IMR-90 (cell line): Measurements from ENCODE around the gene KRTAP3-1. TPM values are rescaled to one million over a fixed set of nuclear protein-coding genes. Genes with fewer than 3 reads are reported as not detected.

ENCODE experiments used
- ATAC-seq: fragments of 200-7000 bp; cut with Tn5 transposase; 2 replicates; pipeline ENCODE4 v1.9.1; 2020; ENCODE audit warnings: low read depth, mild to moderate bottlenecking, moderate library complexity
- BruUV-seq: library from RNA; stranded (reverse); fragments of 400-500 nt; replicated peaks from 2 replicates; lab custom pipeline; 2021; lab: Mats Ljungman, UMichigan
- CTCF ChIA-PET: fragments of 300-600 bp; formaldehyde crosslinking; extraction: SDS; loops from one replicate; lab custom pipeline; 2021; ENCODE audit warnings: antibody characterized with exemption; lab: Yijun Ruan, JAX
- POLR2A ChIA-PET: fragments of 300-600 bp; sonication (Branson Sonifier 250); formaldehyde crosslinking; loops from one replicate; lab custom pipeline; 2022; ENCODE audit warnings: antibody characterized with exemption; ENCODE audit not compliant: unreplicated experiment; lab: Charles Lee
- DNase-seq: peaks from one replicate; pipeline ENCODE4 v3.0.0; 2013
- H2AFZ ChIP-seq: replicated peaks from 2 replicates; pipeline ENCODE3; 2013; ENCODE audit warnings: low read length, mild to moderate bottlenecking; ENCODE audit not compliant: poor library complexity
- H2AK5ac ChIP-seq: 2 replicates; pipeline ENCODE4 v1.6.1; 2013; ENCODE audit warnings: low read depth, low read length, inconsistent platforms
- H2AK9ac ChIP-seq: replicated peaks from 2 replicates; pipeline ENCODE3; 2013; ENCODE audit warnings: mild to moderate bottlenecking, low read depth, low read length, moderate library complexity; ENCODE audit not compliant: poor library complexity
- H2BK120ac ChIP-seq: 2 replicates; pipeline ENCODE4 v1.6.1; 2013; ENCODE audit warnings: low read depth, low read length, inconsistent platforms
- H2BK15ac ChIP-seq: 3 replicates; pipeline ENCODE4 v1.6.1; 2013; ENCODE audit warnings: low read depth, low read length, inconsistent platforms
- H2BK20ac ChIP-seq: 2 replicates; pipeline ENCODE4 v1.6.1; 2013; ENCODE audit warnings: low read depth, mild to moderate bottlenecking, inconsistent platforms, low read length, moderate library complexity
- H2BK5ac ChIP-seq: 2 replicates; pipeline ENCODE4 v1.6.1; 2013; ENCODE audit warnings: mild to moderate bottlenecking, low read depth, low read length, inconsistent platforms; ENCODE audit not compliant: poor library complexity, severe bottlenecking
- H3K14ac ChIP-seq: replicated peaks from 2 replicates; pipeline ENCODE4 v1.6.1; 2013; ENCODE audit warnings: low read depth, low read length, inconsistent platforms
- H3K18ac ChIP-seq: 2 replicates; pipeline ENCODE4 v1.6.1; 2013; ENCODE audit warnings: low read depth, low read length, control low read depth
- H3K23ac ChIP-seq: 2 replicates; pipeline ENCODE4 v1.6.1; 2013; ENCODE audit warnings: low read depth, low read length, inconsistent platforms
- H3K27ac ChIP-seq: 2 replicates; pipeline ENCODE4 v1.5.1; 2013; ENCODE audit warnings: mild to moderate bottlenecking, control low read depth, low read length; ENCODE audit not compliant: insufficient read depth
- H3K27me3 ChIP-seq: 2 replicates; pipeline ENCODE4 v1.6.1; 2013; ENCODE audit warnings: low read length; ENCODE audit not compliant: control insufficient read depth, insufficient read depth
- H3K36me3 ChIP-seq: 2 replicates; pipeline ENCODE4 v1.6.1; 2013; ENCODE audit warnings: low read length, mixed read lengths; ENCODE audit not compliant: control insufficient read depth, insufficient read depth
- H3K4ac ChIP-seq: 2 replicates; pipeline ENCODE4 v1.6.1; 2013; ENCODE audit warnings: low read depth, low read length, inconsistent platforms
- H3K4me1 ChIP-seq: 2 replicates; pipeline ENCODE4 v1.6.1; 2013; ENCODE audit warnings: low read length, mixed read lengths; ENCODE audit not compliant: control insufficient read depth, insufficient read depth
- H3K4me2 ChIP-seq: 2 replicates; pipeline ENCODE4 v1.6.1; 2013; ENCODE audit warnings: low read depth, mild to moderate bottlenecking, control low read depth, low read length, moderate library complexity
- H3K4me3 ChIP-seq: 2 replicates; pipeline ENCODE4 v1.5.1; 2013; ENCODE audit warnings: low read depth, mild to moderate bottlenecking, control low read depth, low read length, moderate library complexity; ENCODE audit not compliant: insufficient read depth
- H3K56ac ChIP-seq: 2 replicates; pipeline ENCODE4 v1.6.1; 2013; ENCODE audit warnings: low read length, inconsistent platforms; ENCODE audit not compliant: insufficient read depth; ENCODE audit errors: extremely low read depth
- H3K79me1 ChIP-seq, 2 experiments: 2 replicates each; pipeline ENCODE4 v1.6.1; 2013; ENCODE audit warnings: low read length in 2 of 2, inconsistent platforms in 1 of 2, low read depth in 1 of 2
- H3K9ac ChIP-seq: 2 replicates; pipeline ENCODE4 v1.6.1; 2013; ENCODE audit warnings: low read depth, low read length, control low read depth
- H3K9me1 ChIP-seq: 2 replicates; pipeline ENCODE4 v1.6.1; 2013; ENCODE audit warnings: low read length, inconsistent platforms; ENCODE audit not compliant: insufficient read depth
- H3K9me3 ChIP-seq: 2 replicates; pipeline ENCODE4 v1.6.1; 2013; ENCODE audit warnings: low read length; ENCODE audit not compliant: control insufficient read depth, insufficient read depth
- H4K20me1 ChIP-seq: 2 replicates; pipeline ENCODE4 v1.6.1; 2013; ENCODE audit warnings: low read length, inconsistent platforms; ENCODE audit not compliant: insufficient read depth
- H4K5ac ChIP-seq: 2 replicates; pipeline ENCODE4 v1.6.1; 2013; ENCODE audit warnings: mild to moderate bottlenecking, low read depth, low read length, control low read depth
- H4K8ac ChIP-seq, 2 experiments: 2 replicates each; pipeline ENCODE4 v1.6.1; 2013; ENCODE audit warnings: low read depth in 2 of 2, low read length in 2 of 2, control low read depth in 1 of 2, inconsistent platforms in 1 of 2
- H4K91ac ChIP-seq: 2 replicates; pipeline ENCODE4 v1.6.1; 2013; ENCODE audit warnings: low read depth, low read length, inconsistent platforms; ENCODE audit not compliant: insufficient read depth
- BHLHE40 ChIP-seq: fragments of 150-350 bp; IDR thresholded peaks from 2 replicates; pipeline ENCODE4 v1.6.1; 2016; ENCODE audit warnings: mild to moderate bottlenecking, low read depth, low read length
- CEBPB ChIP-seq: IDR thresholded peaks from 2 replicates; pipeline ENCODE4 v1.6.1; 2012; ENCODE audit warnings: low read depth, low read length, improper control_type of control experiment
- CHD1 ChIP-seq: IDR thresholded peaks from 2 replicates; pipeline ENCODE4 v1.6.1; 2012; ENCODE audit warnings: low read depth, low read length, improper control_type of control experiment
- CTCF ChIP-seq: conservative IDR thresholded peaks from 2 replicates; pipeline ENCODE4 v1.5.1; 2012; ENCODE audit warnings: mild to moderate bottlenecking, low read depth, low read length, improper control_type of control experiment
- ELK1 ChIP-seq: fragments of 150-350 bp; IDR thresholded peaks from 2 replicates; pipeline ENCODE4 v1.6.1; 2016; ENCODE audit warnings: low read depth, mild to moderate bottlenecking, low read length, moderate library complexity, borderline replicate concordance
- FOS ChIP-seq: fragments of 150-350 bp; IDR thresholded peaks from 2 replicates; pipeline ENCODE4 v1.6.1; 2016; ENCODE audit warnings: low read depth, low read length
- MAFK ChIP-seq: IDR thresholded peaks from 2 replicates; pipeline ENCODE4 v1.6.1; 2012; ENCODE audit warnings: low read depth, low read length, improper control_type of control experiment
- MAZ ChIP-seq: IDR thresholded peaks from 2 replicates; pipeline ENCODE4 v1.6.1; 2012; ENCODE audit warnings: low read depth, mild to moderate bottlenecking, low read length, improper control_type of control experiment, moderate library complexity, borderline replicate concordance
- MXI1 ChIP-seq: IDR thresholded peaks from 2 replicates; pipeline ENCODE4 v1.6.1; 2012; ENCODE audit warnings: low read depth, mild to moderate bottlenecking, low read length, moderate library complexity, borderline replicate concordance
- NFE2L2 ChIP-seq: fragments of 150-350 bp; IDR thresholded peaks from 2 replicates; pipeline ENCODE4 v1.6.1; 2016; ENCODE audit warnings: low read depth, mild to moderate bottlenecking, low read length
- POLR2A ChIP-seq: IDR thresholded peaks from 2 replicates; pipeline ENCODE4 v1.6.1; 2012; ENCODE audit warnings: mild to moderate bottlenecking, low read depth, low read length
- RAD21 ChIP-seq: IDR thresholded peaks from 2 replicates; pipeline ENCODE4 v1.6.1; 2012; ENCODE audit warnings: low read length, improper control_type of control experiment
- RCOR1 ChIP-seq: IDR thresholded peaks from 2 replicates; pipeline ENCODE4 v1.6.1; 2012; ENCODE audit warnings: mild to moderate bottlenecking, low read length, improper control_type of control experiment; ENCODE audit not compliant: insufficient replicate concordance
- RFX5 ChIP-seq: IDR thresholded peaks from 2 replicates; pipeline ENCODE4 v1.8.0; 2012; ENCODE audit warnings: low read depth, mild to moderate bottlenecking, low read length, moderate library complexity
- SMC3 ChIP-seq: fragments of 150-350 bp; IDR thresholded peaks from 2 replicates; pipeline ENCODE4 v1.6.1; 2016; ENCODE audit warnings: low read depth, mild to moderate bottlenecking, antibody characterized with exemption, low read length, moderate library complexity
- USF2 ChIP-seq: fragments of 150-350 bp; IDR thresholded peaks from 2 replicates; pipeline ENCODE4 v1.6.1; 2017; ENCODE audit warnings: mild to moderate bottlenecking, antibody characterized with exemption, low read length, low read depth
- WGBS, 2 experiments: methylation state at CpG; one replicate each; pipeline versions ENCODE4 v1.1.5 to v1.1.7; 2013; ENCODE audit warnings: missing lambda C conversion rate in 2 of 2; ENCODE audit not compliant: insufficient read length in 1 of 2; ENCODE audit errors: extremely low coverage in 2 of 2; 5-methylcytosine and 5-hydroxymethylcytosine counted together
- dilution Hi-C: fragments of 300-500 bp; cut with HindIII; formaldehyde crosslinking; loops from one replicate; pipeline ENCODE4 v1.14.3; 2018; ENCODE audit warnings: low sequenced_read_pairs; ENCODE audit not compliant: unreplicated experiment
- in situ Hi-C: fragments of 300-500 bp; cut with MboI; formaldehyde crosslinking; loops from 3 replicates; pipeline ENCODE4 v1.14.3; 2019; ENCODE audit warnings: low sequenced_read_pairs, inconsistent platforms, mixed read lengths
- intact Hi-C: fragments of 100-400 bp; cut with micrococcal nuclease; formaldehyde crosslinking; loops from 2 replicates; pipeline ENCODE4 v1.10.0; 2022
- polyA plus RNA-seq, 3 experiments: library from polyadenylated mRNA; depleted of rRNA; stranded (reverse); fragments of >200 nt; gene quantifications; 2 replicates each; pipeline ENCODE4 v1.2.3, GENCODE V29; 2012; ENCODE audit warnings: low replicate concordance in 1 of 3
- total RNA-seq: library from RNA; depleted of rRNA; stranded (reverse); fragments of >200 nt; gene quantifications from 2 replicates; pipeline ENCODE4 v1.2.3, GENCODE V29; 2012

Gene KRTAP3-1
- total and polyA plus RNA-seq, 2 of the 4 experiments (the other 2 are of a cell fraction): not detected

GRCh38 chr17:40984226-40984625, 24.7 kb downstream of the KRTAP3-1 start, which contains the start of gene KRT40:
KRT40 (minus strand) TSS chr17:40984326; CDS start chr17:40984273, 53 bp downstream.
- no peak within 1 kb of the TSS for H3K4me3 ChIP-seq
- 0 out of 2 replicates have a peak within 1 kb of the TSS, but pooled peaks have one; percentile 18 for H2AK5ac ChIP-seq
- no peak within 1 kb of the TSS for H3K4me2 ChIP-seq
- no peak within 1 kb of the TSS for H4K8ac ChIP-seq
- H3K4ac ChIP-seq: no peak within 1 kb of the TSS
- no peaks in the 10 kb centered on the region for H4K20me1 ChIP-seq
- H3K4me1 ChIP-seq: peaks cover 5% of the 10 kb centered on the region
- peak within 1 kb of the TSS; percentile 9 for H2AFZ ChIP-seq
- no peaks in the 10 kb centered on the region for H3K79me1 ChIP-seq
- no TSS peak for BruUV-seq
- no peaks in the 10 kb centered on the region for H3K9me1 ChIP-seq
- H2AK9ac ChIP-seq: no peak within 1 kb of the TSS
- in situ Hi-C loops (no loop called here), intact Hi-C loops (no loop called here), dilution Hi-C loops (no loop called here)
- no peak within 1 kb of the TSS for H3K14ac ChIP-seq
- no peak within 1 kb of the TSS for H3K56ac ChIP-seq
- ATAC-seq: no peak
- H3K9ac ChIP-seq: no peak within 1 kb of the TSS
- no peak within 1 kb of the TSS for H3K23ac ChIP-seq
- no peak for DNase-seq
- H3K27ac ChIP-seq: no peak within 1 kb of the TSS
- H2BK5ac ChIP-seq: no peak within 1 kb of the TSS
- no peak within 1 kb of the TSS for H2BK20ac ChIP-seq
- no peak within 1 kb of the TSS for H3K18ac ChIP-seq
- POLR2A ChIA-PET: no interaction called here
- no peaks in the 10 kb centered on the region for H3K27me3 ChIP-seq
- H2BK15ac ChIP-seq: no peak within 1 kb of the TSS
- no peak within 1 kb of the TSS for H4K5ac ChIP-seq
- TF ChIP-seq CHD1: no peak
- no peak for TF ChIP-seq USF2
- no peak for TF ChIP-seq SMC3
- no peak for TF ChIP-seq MAZ
- TF ChIP-seq CEBPB: no peak
- no peak for TF ChIP-seq MXI1
- TF ChIP-seq ELK1: no peak
- no peak for TF ChIP-seq POLR2A
- TF ChIP-seq MAFK: no peak
- no peak for TF ChIP-seq NFE2L2
- TF ChIP-seq RCOR1: no peak
- TF ChIP-seq CTCF: no peak
- TF ChIP-seq BHLHE40: no peak
- TF ChIP-seq RFX5: no peak
- TF ChIP-seq FOS: no peak
- TF ChIP-seq RAD21: no peak
- no CpG with 5 or more reads among the region's 3 CpGs for WGBS, 2 experiments
- CTCF ChIA-PET: no interaction called here
- no peaks in the 10 kb centered on the region for H3K9me3 ChIP-seq
- no peak within 1 kb of the TSS for H4K91ac ChIP-seq
- no peak within 1 kb of the TSS for H2BK120ac ChIP-seq
- no peaks in the 10 kb centered on the region for H3K36me3 ChIP-seq
